ENCODE data around the gene FBXO2. TPM values are rescaled to one million over a fixed set of nuclear protein-coding genes. Genes with fewer than 3 reads are reported as not detected.

FBXO2 gene
- total and polyA plus RNA-seq, 2 of the 4 experiments (the other 2 are of a cell fraction), result 0.36 to 1.7 TPM

DNA sequence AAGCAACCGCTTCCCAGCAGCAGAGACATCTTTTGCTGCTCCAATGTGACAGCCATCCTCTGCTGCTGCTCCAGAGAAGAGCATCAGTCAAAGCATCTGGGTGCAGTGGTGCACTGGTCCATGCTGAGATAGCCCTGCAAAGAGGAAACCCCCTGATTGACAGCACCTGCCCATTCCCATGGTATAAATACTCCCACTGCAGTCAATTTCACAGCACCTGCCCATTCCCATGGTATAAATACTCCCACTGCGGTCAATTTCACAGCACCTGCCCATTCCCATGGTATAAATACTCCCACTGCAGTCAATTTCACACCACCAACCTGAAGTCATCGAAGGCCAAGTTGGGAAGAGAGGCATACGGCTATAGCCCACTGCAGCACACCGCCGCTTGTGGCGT, 25.5 kb downstream of the FBXO2 start:
- Histone ChIP-seq H3K4me1 (ENCODE audit: control insufficient read depth, insufficient read depth, low read length) (no peaks in the 10 kb centered on the region), H3K9ac (ENCODE audit: low read depth, low read length) (no peak overlapping the region), H3K79me1 (ENCODE audit: low read depth in 1 of 2, low read length in 2 of 2) (no peaks in the 10 kb centered on the region), H3K9me3 (ENCODE audit: control insufficient read depth, insufficient read depth, low read length) (no peaks in the 10 kb centered on the region), H2BK120ac (ENCODE audit: low read depth, low read length) (no peak overlapping the region), H2BK20ac (ENCODE audit: low read depth, low read length) (no peak overlapping the region), H2AFZ (replicated peaks; ENCODE audit: low read length, poor library complexity) (no peak overlapping the region), H3K56ac (ENCODE audit: extremely low read depth, insufficient read depth, low read length) (no peak overlapping the region), H4K5ac (ENCODE audit: low read depth, low read length) (no peak overlapping the region), H3K27ac (ENCODE audit: insufficient read depth, low read length) (no peak overlapping the region), H2BK5ac (ENCODE audit: low read depth, low read length, poor library complexity, severe bottlenecking) (no peak overlapping the region), H4K20me1 (ENCODE audit: insufficient read depth, low read length) (no peaks in the 10 kb centered on the region), H3K36me3 (ENCODE audit: control insufficient read depth, insufficient read depth, low read length) (no peaks in the 10 kb centered on the region), H3K27me3 (ENCODE audit: control insufficient read depth, insufficient read depth, low read length) (peaks cover 9% of the 10 kb centered on the region; the same call in 1 of the 2 replicates), H3K14ac (replicated peaks; ENCODE audit: low read depth, low read length) (no peak overlapping the region), H3K9me1 (ENCODE audit: insufficient read depth, low read length) (no peaks in the 10 kb centered on the region), H4K8ac (ENCODE audit: low read depth in 2 of 2, low read length in 2 of 2) (no peak overlapping the region), H3K4me2 (ENCODE audit: low read depth, low read length) (no peak overlapping the region), H3K18ac (ENCODE audit: low read depth, low read length) (no peak overlapping the region), H2BK15ac (ENCODE audit: low read depth, low read length) (no peak overlapping the region), H3K4me3 (ENCODE audit: insufficient read depth, low read depth, low read length) (no peak overlapping the region), H4K91ac (ENCODE audit: insufficient read depth, low read depth, low read length) (no peak overlapping the region), H2AK5ac (ENCODE audit: low read depth, low read length) (no peak overlapping the region), H2AK9ac (replicated peaks; ENCODE audit: low read depth, low read length, poor library complexity) (peak overlapping the region; percentile 24), H3K4ac (ENCODE audit: low read depth, low read length) (no peak overlapping the region), H3K23ac (ENCODE audit: low read depth, low read length) (no peak overlapping the region)
- dilution Hi-C loops (cut with HindIII; ENCODE audit: low sequenced_read_pairs, unreplicated experiment) (no loop called here), intact Hi-C loops (cut with micrococcal nuclease) (no loop called here), in situ Hi-C loops (cut with MboI; ENCODE audit: low sequenced_read_pairs) (no loop called here)
- ChIA-PET CTCF (no interaction called here), POLR2A (ENCODE audit: unreplicated experiment) (no interaction called here)
- BruUV-seq (replicated peaks), result no TSS peak
- 86% methylated on average over 1 of the region's 7 CpGs; no CpG with 5 or more reads in 1 of the 2 experiments for WGBS, 2 experiments (ENCODE audit: extremely low coverage in 2 of 2, insufficient read length in 1 of 2)
- ATAC-seq (ENCODE audit: low read depth) (no peak), DNase-seq (no peak)
- TF ChIP-seq MAFK (IDR thresholded peaks at IDR 0.05; ENCODE audit: low read depth, low read length), result no peak
- no peak for TF ChIP-seq MXI1 (IDR thresholded peaks at IDR 0.05; ENCODE audit: borderline replicate concordance, low read depth, low read length)
- TF ChIP-seq CHD1 (IDR thresholded peaks at IDR 0.05; ENCODE audit: low read depth, low read length), result no peak
- TF ChIP-seq, protein P1, sequence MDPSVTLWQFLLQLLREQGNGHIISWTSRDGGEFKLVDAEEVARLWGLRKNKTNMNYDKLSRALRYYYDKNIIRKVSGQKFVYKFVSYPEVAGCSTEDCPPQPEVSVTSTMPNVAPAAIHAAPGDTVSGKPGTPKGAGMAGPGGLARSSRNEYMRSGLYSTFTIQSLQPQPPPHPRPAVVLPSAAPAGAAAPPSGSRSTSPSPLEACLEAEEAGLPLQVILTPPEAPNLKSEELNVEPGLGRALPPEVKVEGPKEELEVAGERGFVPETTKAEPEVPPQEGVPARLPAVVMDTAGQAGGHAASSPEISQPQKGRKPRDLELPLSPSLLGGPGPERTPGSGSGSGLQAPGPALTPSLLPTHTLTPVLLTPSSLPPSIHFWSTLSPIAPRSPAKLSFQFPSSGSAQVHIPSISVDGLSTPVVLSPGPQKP (IDR thresholded peaks at IDR 0.05; ENCODE audit: borderline replicate concordance, low read depth, low read length), result no peak
- no peak for TF ChIP-seq RFX5 (IDR thresholded peaks at IDR 0.05; ENCODE audit: low read depth, low read length)
- TF ChIP-seq CEBPB (IDR thresholded peaks at IDR 0.05; ENCODE audit: low read depth, low read length), result no peak
- no peak for TF ChIP-seq FOS (IDR thresholded peaks at IDR 0.05; ENCODE audit: low read depth, low read length)
- TF ChIP-seq BHLHE40 (IDR thresholded peaks at IDR 0.05; ENCODE audit: low read depth, low read length), result no peak

All from IMR-90 (cell line).